GM23338 (cell line): ENCODE data around the gene OSBPL1A. TPM values are rescaled to one million over a fixed set of nuclear protein-coding genes. Genes with fewer than 3 reads are reported as not detected.

ENCODE experiments used
- ATAC-seq: fragments of 200-7000 bp; cut with Tn5 transposase; 3 replicates; pipeline ENCODE4 v1.9.1; 2020
- DNase-seq: peaks from one replicate; pipeline ENCODE4 v3.0.0-alpha.2; 2015; ENCODE audit warnings: low spot score
- H2AFZ ChIP-seq: fragments of 200-600 bp; sonication (generic); 2 replicates; pipeline ENCODE4 v1.8.0; 2016; ENCODE audit warnings: antibody characterized with exemption, mild to moderate bottlenecking, moderate library complexity
- H3F3A ChIP-seq: fragments of 200-600 bp; sonication (generic); replicated peaks from 2 replicates; pipeline ENCODE4 v1.8.0; 2017; ENCODE audit warnings: antibody characterized with exemption, mixed run types, low read depth
- H3K27ac ChIP-seq: fragments of 200-600 bp; sonication (generic); 2 replicates; pipeline ENCODE4 v1.6.1; 2016; ENCODE audit warnings: low read depth
- H3K27me3 ChIP-seq: fragments of 200-600 bp; sonication (generic); 2 replicates; pipeline ENCODE4 v1.8.0; 2016; ENCODE audit warnings: mild to moderate bottlenecking, mixed run types, moderate library complexity; ENCODE audit not compliant: insufficient read depth
- H3K36me3 ChIP-seq: fragments of 200-600 bp; sonication (generic); 2 replicates; pipeline ENCODE4 v1.8.0; 2016; ENCODE audit warnings: mild to moderate bottlenecking; ENCODE audit not compliant: insufficient read depth
- H3K4me1 ChIP-seq: fragments of 200-600 bp; sonication (generic); 2 replicates; pipeline ENCODE4 v1.8.0; 2016; ENCODE audit warnings: mild to moderate bottlenecking, moderate library complexity; ENCODE audit not compliant: insufficient read depth
- H3K4me2 ChIP-seq: fragments of 200-600 bp; sonication (generic); 2 replicates; pipeline ENCODE4 v1.7.1; 2017; ENCODE audit warnings: mixed run types
- H3K4me3 ChIP-seq: fragments of 200-600 bp; sonication (generic); 2 replicates; pipeline ENCODE4 v1.6.1; 2016; ENCODE audit warnings: mixed run types
- H3K79me2 ChIP-seq: fragments of 200-600 bp; sonication (generic); replicated peaks from 2 replicates; pipeline ENCODE4 v1.8.0; 2017; ENCODE audit warnings: mild to moderate bottlenecking; ENCODE audit not compliant: insufficient read depth
- H3K9me2 ChIP-seq: fragments of 200-600 bp; sonication (generic); 2 replicates; pipeline ENCODE4 v1.8.0; 2017; ENCODE audit not compliant: insufficient read depth
- H4K20me1 ChIP-seq: fragments of 200-600 bp; sonication (generic); replicated peaks from 2 replicates; pipeline ENCODE4 v1.8.0; 2017; ENCODE audit warnings: mild to moderate bottlenecking; ENCODE audit not compliant: insufficient read depth
- H3K27ac Mint-ChIP-seq: 2 replicates; pipeline ENCODE4 v1.8.0; 2020; ENCODE audit warnings: inconsistent platforms, mild to moderate bottlenecking, moderate library complexity, mixed read lengths
- H3K27me3 Mint-ChIP-seq: 3 replicates; pipeline ENCODE4 v1.8.0; 2022; ENCODE audit warnings: low read depth, mild to moderate bottlenecking, moderate library complexity, mixed read lengths, inconsistent platforms; ENCODE audit not compliant: insufficient read depth, poor library complexity
- H3K36me3 Mint-ChIP-seq: 3 replicates; pipeline ENCODE4 v1.8.0; 2021; ENCODE audit warnings: low read depth, mild to moderate bottlenecking, inconsistent platforms, moderate library complexity, mixed read lengths
- H3K4me1 Mint-ChIP-seq: 3 replicates; pipeline ENCODE4 v1.8.0; 2020; ENCODE audit warnings: mild to moderate bottlenecking, inconsistent platforms, mixed read lengths
- H3K4me3 Mint-ChIP-seq: 3 replicates; pipeline ENCODE4 v1.8.0; 2021; ENCODE audit warnings: moderate library complexity, mild to moderate bottlenecking, inconsistent platforms, mixed read lengths
- H3K9me3 Mint-ChIP-seq: 3 replicates; pipeline ENCODE4 v1.8.0; 2020; ENCODE audit warnings: moderate library complexity, mild to moderate bottlenecking, inconsistent platforms, mixed read lengths
- CREB1 ChIP-seq: fragments of 250-450 bp; sonication (Bioruptor Pico); IDR thresholded peaks from 2 replicates; pipeline ENCODE4 v1.5.0; 2020; ENCODE audit warnings: low read depth, mild to moderate bottlenecking, moderate library complexity
- EZH2 ChIP-seq: fragments of 200-600 bp; sonication (generic); IDR thresholded peaks from one replicate; pipeline ENCODE4 v1.8.0; 2017; ENCODE audit warnings: antibody characterized with exemption, mild to moderate bottlenecking, low read depth; ENCODE audit not compliant: unreplicated experiment
- NANOG ChIP-seq: IDR thresholded peaks from 2 replicates; pipeline ENCODE4 v1.6.1; 2016; ENCODE audit warnings: antibody characterized with exemption, borderline replicate concordance
- POLR2AphosphoS5 ChIP-seq: IDR thresholded peaks from 2 replicates; pipeline ENCODE4 v1.6.1; 2016; ENCODE audit warnings: antibody characterized with exemption, low read depth
- STAT1 ChIP-seq: IDR thresholded peaks from one replicate; pipeline ENCODE4 v1.6.1; 2016; ENCODE audit warnings: antibody characterized with exemption; ENCODE audit not compliant: unreplicated experiment
- ZNF114 ChIP-seq: fragments of 250-450 bp; sonication (Bioruptor Pico); IDR thresholded peaks from 2 replicates; pipeline ENCODE4 v1.5.0; 2020; ENCODE audit warnings: mild to moderate bottlenecking, moderate library complexity
- ZNF331 ChIP-seq: fragments of 250-450 bp; sonication (Bioruptor Pico); IDR thresholded peaks from 2 replicates; pipeline ENCODE4 v1.5.0; 2020; ENCODE audit warnings: low read depth, mild to moderate bottlenecking, moderate library complexity
- polyA plus RNA-seq: library from polyadenylated mRNA; unstranded; fragments of >200 nt; fragmentation: Nextera tagmentation; extraction: Ambion mirVana; gene quantifications from 2 replicates; pipeline ENCODE4 v1.2.1, GENCODE V29; 2016
- total RNA-seq: library from RNA; depleted of rRNA; stranded (reverse); fragments of >200 nt; shearing (Covaris generic); gene quantifications from 2 replicates; pipeline ENCODE4 v1.2.3, GENCODE V29; 2014
- TF ChIP-seq, protein P1 (sequence below), 2 experiments: fragments of 200-600 bp in 1 of 2; sonication (generic) in 1 of 2; conservative IDR thresholded peaks; 2 replicates each; pipeline versions ENCODE4 v1.5.1 to v1.6.1; 2016 to 2017; ENCODE audit warnings: antibody characterized with exemption in 2 of 2, low read depth in 2 of 2, mild to moderate bottlenecking in 2 of 2, moderate library complexity in 1 of 2
- TF ChIP-seq, protein P2 (sequence below): IDR thresholded peaks from one replicate; pipeline ENCODE4 v1.6.1; 2018; ENCODE audit warnings: antibody characterized with exemption; ENCODE audit not compliant: unreplicated experiment
- TF ChIP-seq, protein P3 (sequence below): fragments of 250-450 bp; sonication (Bioruptor Pico); IDR thresholded peaks from 2 replicates; pipeline ENCODE4 v1.5.0; 2020; ENCODE audit warnings: mild to moderate bottlenecking, moderate library complexity
- TF ChIP-seq, protein P4 (sequence below): IDR thresholded peaks from 2 replicates; pipeline ENCODE4 v1.6.1; 2016; ENCODE audit warnings: antibody characterized with exemption

The OSBPL1A gene
- total and polyA plus RNA-seq, 2 experiments from 2014 or later, result 55.6 to 71.4 TPM

DNA sequence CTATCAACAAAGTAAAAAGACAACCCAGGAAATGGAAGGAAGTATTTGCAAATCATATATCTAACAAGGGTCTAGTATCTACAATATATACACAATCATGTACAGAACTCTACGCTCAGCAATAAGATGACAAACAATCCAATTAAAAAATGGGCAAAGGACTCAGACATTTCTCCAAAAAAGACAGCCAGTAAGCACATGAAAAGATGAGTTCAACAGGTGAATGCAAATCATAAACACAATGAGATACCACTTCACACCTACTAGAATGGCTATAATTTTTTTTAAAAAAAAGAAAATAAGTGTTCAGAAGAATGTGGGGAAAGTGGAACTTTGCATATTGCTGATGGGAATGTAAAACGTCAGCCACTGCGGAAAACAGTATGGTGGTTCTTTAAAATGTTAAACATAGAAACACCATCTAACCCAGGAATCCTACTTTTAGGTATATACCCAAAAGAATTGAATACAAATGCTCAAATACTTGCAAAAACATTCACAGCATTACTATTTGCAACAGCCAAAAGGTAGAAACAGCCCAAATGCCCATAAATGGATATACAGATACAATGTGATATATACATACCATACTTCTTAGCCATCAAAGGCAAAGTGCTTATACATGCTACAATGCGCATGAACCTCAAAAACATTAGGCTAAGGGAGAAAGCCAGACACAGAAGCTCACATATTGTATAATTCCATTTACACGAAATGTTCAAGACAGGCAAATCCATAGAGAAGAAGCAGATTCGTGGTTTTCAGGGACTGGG lies 137.6 kb downstream of the OSBPL1A start (continued):
- TF ChIP-seq CREB1 (CRISPR knock-in tag) (no peak), EZH2 (no peak), POLR2AphosphoS5 (no peak), ZNF114 (no peak), ZNF331 (no peak), NANOG (no peak), STAT1 (no peak)
- TF ChIP-seq, protein P1, sequence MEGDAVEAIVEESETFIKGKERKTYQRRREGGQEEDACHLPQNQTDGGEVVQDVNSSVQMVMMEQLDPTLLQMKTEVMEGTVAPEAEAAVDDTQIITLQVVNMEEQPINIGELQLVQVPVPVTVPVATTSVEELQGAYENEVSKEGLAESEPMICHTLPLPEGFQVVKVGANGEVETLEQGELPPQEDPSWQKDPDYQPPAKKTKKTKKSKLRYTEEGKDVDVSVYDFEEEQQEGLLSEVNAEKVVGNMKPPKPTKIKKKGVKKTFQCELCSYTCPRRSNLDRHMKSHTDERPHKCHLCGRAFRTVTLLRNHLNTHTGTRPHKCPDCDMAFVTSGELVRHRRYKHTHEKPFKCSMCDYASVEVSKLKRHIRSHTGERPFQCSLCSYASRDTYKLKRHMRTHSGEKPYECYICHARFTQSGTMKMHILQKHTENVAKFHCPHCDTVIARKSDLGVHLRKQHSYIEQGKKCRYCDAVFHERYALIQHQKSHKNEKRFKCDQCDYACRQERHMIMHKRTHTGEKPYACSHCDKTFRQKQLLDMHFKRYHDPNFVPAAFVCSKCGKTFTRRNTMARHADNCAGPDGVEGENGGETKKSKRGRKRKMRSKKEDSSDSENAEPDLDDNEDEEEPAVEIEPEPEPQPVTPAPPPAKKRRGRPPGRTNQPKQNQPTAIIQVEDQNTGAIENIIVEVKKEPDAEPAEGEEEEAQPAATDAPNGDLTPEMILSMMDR (conservative IDR thresholded peaks at IDR 0.05; ENCODE audit: low read depth in 2 of 2), result no peak

DNA sequence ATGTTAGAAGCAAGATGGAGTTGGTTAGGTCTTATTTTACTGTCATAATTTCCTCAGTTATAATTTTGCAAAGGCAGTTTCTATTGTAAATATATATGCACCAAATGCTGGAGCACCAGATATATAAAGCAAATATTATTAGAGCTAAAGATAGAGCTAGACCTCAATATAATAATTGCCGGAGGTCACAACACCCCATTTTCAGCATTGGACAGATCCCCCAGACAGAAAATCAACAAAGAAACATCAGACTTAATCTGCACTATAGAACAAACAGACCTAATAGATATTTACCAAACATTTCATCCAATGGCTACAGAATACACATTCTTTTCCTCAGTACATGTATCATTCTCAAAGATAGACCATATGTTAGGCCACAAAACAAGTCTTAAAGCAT lies 143.6 kb downstream of the OSBPL1A start:
- peaks cover 8% of the 10 kb centered on the region; the same call in 2 of the 3 replicates for H3K9me3 Mint-ChIP-seq
- no peak overlapping the region for H3K4me3 Mint-ChIP-seq
- H3K36me3 ChIP-seq, result no peaks in the 10 kb centered on the region
- DNase-seq (no peak), ATAC-seq (no peak)
- TF ChIP-seq, protein P2, sequence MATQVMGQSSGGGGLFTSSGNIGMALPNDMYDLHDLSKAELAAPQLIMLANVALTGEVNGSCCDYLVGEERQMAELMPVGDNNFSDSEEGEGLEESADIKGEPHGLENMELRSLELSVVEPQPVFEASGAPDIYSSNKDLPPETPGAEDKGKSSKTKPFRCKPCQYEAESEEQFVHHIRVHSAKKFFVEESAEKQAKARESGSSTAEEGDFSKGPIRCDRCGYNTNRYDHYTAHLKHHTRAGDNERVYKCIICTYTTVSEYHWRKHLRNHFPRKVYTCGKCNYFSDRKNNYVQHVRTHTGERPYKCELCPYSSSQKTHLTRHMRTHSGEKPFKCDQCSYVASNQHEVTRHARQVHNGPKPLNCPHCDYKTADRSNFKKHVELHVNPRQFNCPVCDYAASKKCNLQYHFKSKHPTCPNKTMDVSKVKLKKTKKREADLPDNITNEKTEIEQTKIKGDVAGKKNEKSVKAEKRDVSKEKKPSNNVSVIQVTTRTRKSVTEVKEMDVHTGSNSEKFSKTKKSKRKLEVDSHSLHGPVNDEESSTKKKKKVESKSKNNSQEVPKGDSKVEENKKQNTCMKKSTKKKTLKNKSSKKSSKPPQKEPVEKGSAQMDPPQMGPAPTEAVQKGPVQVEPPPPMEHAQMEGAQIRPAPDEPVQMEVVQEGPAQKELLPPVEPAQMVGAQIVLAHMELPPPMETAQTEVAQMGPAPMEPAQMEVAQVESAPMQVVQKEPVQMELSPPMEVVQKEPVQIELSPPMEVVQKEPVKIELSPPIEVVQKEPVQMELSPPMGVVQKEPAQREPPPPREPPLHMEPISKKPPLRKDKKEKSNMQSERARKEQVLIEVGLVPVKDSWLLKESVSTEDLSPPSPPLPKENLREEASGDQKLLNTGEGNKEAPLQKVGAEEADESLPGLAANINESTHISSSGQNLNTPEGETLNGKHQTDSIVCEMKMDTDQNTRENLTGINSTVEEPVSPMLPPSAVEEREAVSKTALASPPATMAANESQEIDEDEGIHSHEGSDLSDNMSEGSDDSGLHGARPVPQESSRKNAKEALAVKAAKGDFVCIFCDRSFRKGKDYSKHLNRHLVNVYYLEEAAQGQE, result peak; percentile 36
- no peak for TF ChIP-seq CREB1 (CRISPR knock-in tag)
- TF ChIP-seq, protein P3, sequence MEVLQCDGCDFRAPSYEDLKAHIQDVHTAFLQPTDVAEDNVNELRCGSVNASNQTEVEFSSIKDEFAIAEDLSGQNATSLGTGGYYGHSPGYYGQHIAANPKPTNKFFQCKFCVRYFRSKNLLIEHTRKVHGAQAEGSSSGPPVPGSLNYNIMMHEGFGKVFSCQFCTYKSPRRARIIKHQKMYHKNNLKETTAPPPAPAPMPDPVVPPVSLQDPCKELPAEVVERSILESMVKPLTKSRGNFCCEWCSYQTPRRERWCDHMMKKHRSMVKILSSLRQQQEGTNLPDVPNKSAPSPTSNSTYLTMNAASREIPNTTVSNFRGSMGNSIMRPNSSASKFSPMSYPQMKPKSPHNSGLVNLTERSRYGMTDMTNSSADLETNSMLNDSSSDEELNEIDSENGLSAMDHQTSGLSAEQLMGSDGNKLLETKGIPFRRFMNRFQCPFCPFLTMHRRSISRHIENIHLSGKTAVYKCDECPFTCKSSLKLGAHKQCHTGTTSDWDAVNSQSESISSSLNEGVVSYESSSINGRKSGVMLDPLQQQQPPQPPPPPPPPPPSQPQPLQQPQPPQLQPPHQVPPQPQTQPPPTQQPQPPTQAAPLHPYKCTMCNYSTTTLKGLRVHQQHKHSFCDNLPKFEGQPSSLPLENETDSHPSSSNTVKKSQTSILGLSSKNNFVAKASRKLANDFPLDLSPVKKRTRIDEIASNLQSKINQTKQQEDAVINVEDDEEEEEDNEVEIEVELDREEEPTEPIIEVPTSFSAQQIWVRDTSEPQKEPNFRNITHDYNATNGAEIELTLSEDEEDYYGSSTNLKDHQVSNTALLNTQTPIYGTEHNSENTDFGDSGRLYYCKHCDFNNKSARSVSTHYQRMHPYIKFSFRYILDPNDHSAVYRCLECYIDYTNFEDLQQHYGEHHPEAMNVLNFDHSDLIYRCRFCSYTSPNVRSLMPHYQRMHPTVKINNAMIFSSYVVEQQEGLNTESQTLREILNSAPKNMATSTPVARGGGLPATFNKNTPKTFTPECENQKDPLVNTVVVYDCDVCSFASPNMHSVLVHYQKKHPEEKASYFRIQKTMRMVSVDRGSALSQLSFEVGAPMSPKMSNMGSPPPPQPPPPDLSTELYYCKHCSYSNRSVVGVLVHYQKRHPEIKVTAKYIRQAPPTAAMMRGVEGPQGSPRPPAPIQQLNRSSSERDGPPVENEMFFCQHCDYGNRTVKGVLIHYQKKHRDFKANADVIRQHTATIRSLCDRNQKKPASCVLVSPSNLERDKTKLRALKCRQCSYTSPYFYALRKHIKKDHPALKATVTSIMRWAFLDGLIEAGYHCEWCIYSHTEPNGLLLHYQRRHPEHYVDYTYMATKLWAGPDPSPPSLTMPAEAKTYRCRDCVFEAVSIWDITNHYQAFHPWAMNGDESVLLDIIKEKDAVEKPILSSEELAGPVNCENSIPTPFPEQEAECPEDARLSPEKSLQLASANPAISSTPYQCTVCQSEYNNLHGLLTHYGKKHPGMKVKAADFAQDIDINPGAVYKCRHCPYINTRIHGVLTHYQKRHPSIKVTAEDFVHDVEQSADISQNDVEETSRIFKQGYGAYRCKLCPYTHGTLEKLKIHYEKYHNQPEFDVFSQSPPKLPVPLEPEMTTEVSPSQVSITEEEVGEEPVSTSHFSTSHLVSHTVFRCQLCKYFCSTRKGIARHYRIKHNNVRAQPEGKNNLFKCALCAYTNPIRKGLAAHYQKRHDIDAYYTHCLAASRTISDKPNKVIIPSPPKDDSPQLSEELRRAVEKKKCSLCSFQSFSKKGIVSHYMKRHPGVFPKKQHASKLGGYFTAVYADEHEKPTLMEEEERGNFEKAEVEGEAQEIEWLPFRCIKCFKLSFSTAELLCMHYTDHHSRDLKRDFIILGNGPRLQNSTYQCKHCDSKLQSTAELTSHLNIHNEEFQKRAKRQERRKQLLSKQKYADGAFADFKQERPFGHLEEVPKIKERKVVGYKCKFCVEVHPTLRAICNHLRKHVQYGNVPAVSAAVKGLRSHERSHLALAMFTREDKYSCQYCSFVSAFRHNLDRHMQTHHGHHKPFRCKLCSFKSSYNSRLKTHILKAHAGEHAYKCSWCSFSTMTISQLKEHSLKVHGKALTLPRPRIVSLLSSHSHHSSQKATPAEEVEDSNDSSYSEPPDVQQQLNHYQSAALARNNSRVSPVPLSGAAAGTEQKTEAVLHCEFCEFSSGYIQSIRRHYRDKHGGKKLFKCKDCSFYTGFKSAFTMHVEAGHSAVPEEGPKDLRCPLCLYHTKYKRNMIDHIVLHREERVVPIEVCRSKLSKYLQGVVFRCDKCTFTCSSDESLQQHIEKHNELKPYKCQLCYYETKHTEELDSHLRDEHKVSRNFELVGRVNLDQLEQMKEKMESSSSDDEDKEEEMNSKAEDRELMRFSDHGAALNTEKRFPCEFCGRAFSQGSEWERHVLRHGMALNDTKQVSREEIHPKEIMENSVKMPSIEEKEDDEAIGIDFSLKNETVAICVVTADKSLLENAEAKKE (CRISPR knock-in tag), result no peak
- TF ChIP-seq NANOG, result no peak
- no peak for TF ChIP-seq ZNF114
- TF ChIP-seq POLR2AphosphoS5, result no peak
- TF ChIP-seq, protein P4, sequence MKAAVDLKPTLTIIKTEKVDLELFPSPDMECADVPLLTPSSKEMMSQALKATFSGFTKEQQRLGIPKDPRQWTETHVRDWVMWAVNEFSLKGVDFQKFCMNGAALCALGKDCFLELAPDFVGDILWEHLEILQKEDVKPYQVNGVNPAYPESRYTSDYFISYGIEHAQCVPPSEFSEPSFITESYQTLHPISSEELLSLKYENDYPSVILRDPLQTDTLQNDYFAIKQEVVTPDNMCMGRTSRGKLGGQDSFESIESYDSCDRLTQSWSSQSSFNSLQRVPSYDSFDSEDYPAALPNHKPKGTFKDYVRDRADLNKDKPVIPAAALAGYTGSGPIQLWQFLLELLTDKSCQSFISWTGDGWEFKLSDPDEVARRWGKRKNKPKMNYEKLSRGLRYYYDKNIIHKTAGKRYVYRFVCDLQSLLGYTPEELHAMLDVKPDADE, result no peak
- H3K9me2 ChIP-seq, result peaks cover 10% of the 10 kb centered on the region; the same call in 1 of the 2 replicates
- H3K4me1 ChIP-seq, result peaks cover 37% of the 10 kb centered on the region
- no peaks in the 10 kb centered on the region for H3K27me3 Mint-ChIP-seq
- H4K20me1 ChIP-seq, result 0 out of 2 replicates have a peak, but pooled peaks cover 6% of the 10 kb centered on the region
- peak overlapping the region; percentile 62; the same call in 1 of the 2 replicates for H3K27ac ChIP-seq
- no peak overlapping the region for H3K4me3 ChIP-seq
- H3K36me3 Mint-ChIP-seq, result peaks cover 20% of the 10 kb centered on the region; the same call in 2 of the 3 replicates
- no peaks in the 10 kb centered on the region for H3F3A ChIP-seq
- H2AFZ ChIP-seq, result no peak overlapping the region
- H3K27ac Mint-ChIP-seq, result peak overlapping the region; percentile 87
- H3K4me1 Mint-ChIP-seq, result peaks cover 45% of the 10 kb centered on the region
- H3K27me3 ChIP-seq, result no peaks in the 10 kb centered on the region
- H3K79me2 ChIP-seq, result peaks cover 77% of the 10 kb centered on the region
- peak overlapping the region; percentile 10; the same call in 1 of the 2 replicates for H3K4me2 ChIP-seq
